ENCODE data around the gene PCTP.

The PCTP gene

DNA sequence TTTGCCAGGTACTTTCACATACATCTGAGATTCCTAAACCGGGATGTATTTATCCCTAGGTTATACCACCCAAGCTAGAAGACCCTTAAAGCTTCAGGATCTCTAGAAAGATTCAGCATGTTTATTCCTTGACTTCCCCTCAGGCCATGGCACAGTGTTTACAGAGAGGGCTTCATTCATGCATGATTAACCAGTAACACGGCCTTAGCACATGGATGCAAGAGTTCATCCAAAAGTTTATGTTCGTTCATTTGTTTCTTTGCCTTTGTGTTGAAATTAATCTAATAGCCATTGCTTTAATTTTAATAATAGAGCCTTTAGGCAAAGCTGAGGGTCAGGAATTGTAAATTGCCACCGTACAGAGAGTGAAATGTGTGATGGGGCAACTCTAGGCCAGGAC lies 13.8 kb downstream of the PCTP start:
- DNase-seq (ENCODE audit: low read depth) = no peak
- no peak overlapping the region for H3K4me3 ChIP-seq (ENCODE audit: low read depth, low read length)
- TF ChIP-seq, protein P1, sequence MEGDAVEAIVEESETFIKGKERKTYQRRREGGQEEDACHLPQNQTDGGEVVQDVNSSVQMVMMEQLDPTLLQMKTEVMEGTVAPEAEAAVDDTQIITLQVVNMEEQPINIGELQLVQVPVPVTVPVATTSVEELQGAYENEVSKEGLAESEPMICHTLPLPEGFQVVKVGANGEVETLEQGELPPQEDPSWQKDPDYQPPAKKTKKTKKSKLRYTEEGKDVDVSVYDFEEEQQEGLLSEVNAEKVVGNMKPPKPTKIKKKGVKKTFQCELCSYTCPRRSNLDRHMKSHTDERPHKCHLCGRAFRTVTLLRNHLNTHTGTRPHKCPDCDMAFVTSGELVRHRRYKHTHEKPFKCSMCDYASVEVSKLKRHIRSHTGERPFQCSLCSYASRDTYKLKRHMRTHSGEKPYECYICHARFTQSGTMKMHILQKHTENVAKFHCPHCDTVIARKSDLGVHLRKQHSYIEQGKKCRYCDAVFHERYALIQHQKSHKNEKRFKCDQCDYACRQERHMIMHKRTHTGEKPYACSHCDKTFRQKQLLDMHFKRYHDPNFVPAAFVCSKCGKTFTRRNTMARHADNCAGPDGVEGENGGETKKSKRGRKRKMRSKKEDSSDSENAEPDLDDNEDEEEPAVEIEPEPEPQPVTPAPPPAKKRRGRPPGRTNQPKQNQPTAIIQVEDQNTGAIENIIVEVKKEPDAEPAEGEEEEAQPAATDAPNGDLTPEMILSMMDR (IDR thresholded peaks at IDR 0.05; ENCODE audit: low read depth, low read length, missing control alignments) = no peak

DNA sequence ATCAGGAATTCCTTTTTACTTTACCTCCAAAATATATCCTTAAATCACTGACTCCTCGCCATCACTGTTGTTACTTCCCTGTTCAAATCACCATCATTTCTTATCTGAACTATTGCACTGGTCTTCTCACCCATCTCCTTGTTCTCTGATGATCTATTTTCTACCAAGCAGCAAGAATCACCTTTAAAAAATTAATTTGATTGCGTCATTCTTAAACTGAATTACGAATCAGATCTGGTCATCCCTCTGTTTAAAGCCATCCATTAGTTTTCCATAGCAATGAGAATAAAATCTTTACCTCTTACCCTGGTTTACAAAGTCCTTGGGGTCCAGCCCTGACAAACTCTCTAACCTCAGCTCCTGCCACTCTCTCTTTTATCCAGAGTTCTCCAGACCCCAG lies 14.6 kb downstream of the PCTP start:
- no peak overlapping the region for H3K4me3 ChIP-seq (ENCODE audit: low read depth, low read length)
- no peak for DNase-seq (ENCODE audit: low read depth)
- TF ChIP-seq, protein P1 (IDR thresholded peaks at IDR 0.05; ENCODE audit: low read depth, low read length, missing control alignments) = no peak

GRCh38 chr17:55768936-55769624 lies 18.2 kb downstream of the PCTP start:
- TF ChIP-seq, protein P1 (IDR thresholded peaks at IDR 0.05; ENCODE audit: low read depth, low read length, missing control alignments) = no peak
- no peak for DNase-seq (ENCODE audit: low read depth)
- no peak overlapping the region for H3K4me3 ChIP-seq (ENCODE audit: low read depth, low read length)

- TF ChIP-seq, protein P1 (IDR thresholded peaks at IDR 0.05; ENCODE audit: low read depth, low read length, missing control alignments) = no peak
- no peak overlapping the region for H3K4me3 ChIP-seq (ENCODE audit: low read depth, low read length)
- DNase-seq (ENCODE audit: low read depth) = no peak
These were observed 18.8 kb downstream of the PCTP start for GRCh38 chr17:55769625-55770000.

DNA sequence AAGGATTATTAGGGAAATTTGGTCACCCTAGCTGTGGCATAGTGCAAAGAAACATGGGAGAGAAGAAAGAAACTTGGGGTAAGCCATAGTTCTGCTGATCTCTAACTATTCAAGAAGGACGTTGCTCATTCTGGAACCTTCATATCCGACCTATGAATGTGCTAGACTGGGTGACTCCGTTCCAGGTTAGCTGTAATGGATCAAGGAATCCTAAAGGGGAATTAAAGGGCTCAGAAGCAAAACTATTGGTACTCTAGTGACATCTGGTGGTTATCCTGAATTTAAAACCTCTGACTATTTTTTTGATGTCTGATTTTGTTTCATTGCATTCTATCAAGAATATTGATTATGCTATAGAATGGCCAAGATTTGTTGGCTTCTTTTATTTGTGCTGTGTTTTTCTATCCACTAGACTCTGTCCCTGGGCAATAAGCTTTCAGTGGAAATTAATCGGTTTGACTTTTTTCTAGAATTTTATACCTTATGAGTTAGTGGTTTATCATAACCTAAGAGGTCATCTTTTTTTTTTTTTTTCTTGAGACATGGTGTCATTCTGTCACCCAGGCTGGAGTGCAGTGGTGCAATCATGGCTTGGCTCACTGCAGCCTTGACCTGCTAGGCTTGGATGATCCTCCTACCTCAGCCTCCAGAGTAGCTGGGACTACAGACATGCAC lies 19.5 kb downstream of the PCTP start:
- TF ChIP-seq, protein P1 (IDR thresholded peaks at IDR 0.05; ENCODE audit: low read depth, low read length, missing control alignments) = peak; percentile 44
- H3K4me3 ChIP-seq (ENCODE audit: low read depth, low read length) = no peak overlapping the region
- DNase-seq (ENCODE audit: low read depth) = no peak

GRCh38 chr17:55772086-55772485 lies 21.2 kb downstream of the PCTP start:
- H3K4me3 ChIP-seq (ENCODE audit: low read depth, low read length) = no peak overlapping the region
- TF ChIP-seq, protein P1 (IDR thresholded peaks at IDR 0.05; ENCODE audit: low read depth, low read length, missing control alignments) = peak; percentile 13
- DNase-seq (ENCODE audit: low read depth) = no peak

DNA sequence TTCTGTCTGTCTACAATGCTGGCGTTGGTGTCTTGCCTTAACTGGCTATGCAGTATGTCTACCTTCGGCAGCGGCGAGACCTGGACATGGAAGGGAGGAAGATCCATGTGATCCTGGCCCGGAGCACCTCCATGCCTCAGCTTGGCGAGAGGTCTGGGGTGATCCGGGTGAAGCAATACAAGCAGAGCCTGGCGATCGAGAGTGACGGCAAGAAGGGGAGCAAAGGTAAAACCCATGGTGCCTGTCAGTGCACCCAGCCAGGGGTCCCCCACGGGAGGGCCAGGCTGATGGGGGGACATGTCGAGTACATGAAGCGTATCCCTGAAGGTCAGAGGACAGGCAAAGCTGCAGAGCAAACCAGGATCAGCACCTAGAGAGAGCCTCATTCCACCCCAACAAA lies 22.8 kb downstream of the PCTP start:
- TF ChIP-seq, protein P1 (IDR thresholded peaks at IDR 0.05; ENCODE audit: low read depth, low read length, missing control alignments) = no peak
- no peak overlapping the region for H3K4me3 ChIP-seq (ENCODE audit: low read depth, low read length)
- DNase-seq (ENCODE audit: low read depth) = no peak
